Left lung (tissue), 10 donors: ENCODE measurements around the gene IZUMO1. TPM values are rescaled to one million over a fixed set of nuclear protein-coding genes. Genes with fewer than 3 reads are reported as not detected.

Source experiments
- ATAC-seq: fragments of 200-7000 bp; cut with Tn5 transposase; one replicate; pipeline ENCODE4 v1.9.1; 2020; ENCODE audit warnings: moderate library complexity
- DNase-seq, 4 donors: peaks; one replicate each; pipeline ENCODE4 v3.0.0-alpha.2; 2013 to 2020
- H3K27ac ChIP-seq, 2 donors: fragments of 200-600 bp; sonication (generic) in 1 of 2; one replicate each; pipeline versions ENCODE4 v1.5.0 to v1.8.0; 2020 to 2021
- H3K27me3 ChIP-seq, 2 donors: fragments of 200-600 bp; sonication (generic) in 1 of 2; one replicate each; pipeline versions ENCODE4 v1.5.0 to v1.8.0; 2020 to 2021
- H3K36me3 ChIP-seq, 2 donors: fragments of 200-600 bp; sonication (generic) in 1 of 2; one replicate each; pipeline versions ENCODE4 v1.5.0 to v1.8.0; 2020 to 2021
- H3K4me1 ChIP-seq, 2 donors: fragments of 200-600 bp; one replicate each; pipeline ENCODE4 v1.8.0; 2021
- H3K4me3 ChIP-seq, 2 donors: fragments of 200-600 bp; sonication (generic) in 1 of 2; one replicate each; pipeline versions ENCODE4 v1.5.0 to v1.8.0; 2020 to 2021; ENCODE audit warnings: mild to moderate bottlenecking in 1 of 2
- H3K9me3 ChIP-seq, 2 donors: fragments of 200-600 bp; sonication (generic) in 1 of 2; one replicate each; pipeline versions ENCODE4 v1.5.0 to v1.8.0; 2020 to 2021
- CTCF ChIP-seq, 2 donors: fragments of 200-600 bp; sonication (generic) in 1 of 2; IDR thresholded peaks; one replicate each; pipeline versions ENCODE4 v1.5.0 to v1.8.0; 2021; ENCODE audit warnings: antibody characterized with exemption in 2 of 2
- intact Hi-C, 2 donors: fragments of 100-400 bp; cut with DNase I; formaldehyde crosslinking; loops; one replicate each; pipeline versions ENCODE4 v1.11.2 to v1.14.2; 2022
- polyA plus RNA-seq, 6 donors: library from polyadenylated mRNA; unstranded; fragments of 120-200 nt; gene quantifications; one replicate each; pipeline ENCODE4 v1.2.1, GENCODE V29; 2013; ENCODE audit not compliant: insufficient read length in 6 of 6
- total RNA-seq, 2 donors: library from RNA; stranded (reverse); fragmentation: NEBNext Ultra II Directional; extraction: Animal tissue kit (Norgen Biotek cat#: 25700); gene quantifications; one replicate each; pipeline ENCODE4 v1.2.1, GENCODE V29; 2021
- donor health status: DM: no; HTN: yes; CAD: no.
- donor health status: DM: no; HTN: no; CAD: no.

IZUMO1 gene
- total and polyA plus RNA-seq, 8 donors: 0.96 to 3.6 (median 1.6) TPM

GRCh38 chr19:48739404-48740163 lies 7.1 kb downstream of the IZUMO1 start:
- H3K27ac ChIP-seq: peak overlapping the region; percentile 73 to 74
- H3K4me3 ChIP-seq: peak overlapping the region; percentile 41 to 56
- H3K4me1 ChIP-seq: peaks cover 4 to 17% of the 10 kb centered on the region in 2 donors
- ATAC-seq (no peak), DNase-seq (peak in 1 of 4 donors; percentile 58)
- TF ChIP-seq CTCF (IDR thresholded peaks at IDR 0.05): no peak
- H3K27me3 ChIP-seq: peaks cover 5 to 26% of the 10 kb centered on the region in 2 donors
- no peaks in the 10 kb centered on the region for H3K36me3 ChIP-seq
- intact Hi-C loops: no loop called here
- no peaks in the 10 kb centered on the region for H3K9me3 ChIP-seq

- TF ChIP-seq CTCF (IDR thresholded peaks at IDR 0.05): peak in 1 of 2 donors; percentile 8
- intact Hi-C loops: no loop called here
Observed at GRCh38 chr19:48738557-48739403, 7.9 kb downstream of the IZUMO1 start.

GRCh38 chr19:48737360-48737998 lies 9.2 kb downstream of the IZUMO1 start:
- Histone ChIP-seq H3K27ac (no peak overlapping the region), H3K9me3 (no peaks in the 10 kb centered on the region), H3K36me3 (no peaks in the 10 kb centered on the region), H3K4me1 (peaks cover 4 to 17% of the 10 kb centered on the region in 2 donors), H3K4me3 (no peak overlapping the region), H3K27me3 (peaks cover 5 to 26% of the 10 kb centered on the region in 2 donors)
- peak in 1 of 4 donors; percentile 47 for DNase-seq
- no peak for ATAC-seq
- no peak for TF ChIP-seq CTCF (IDR thresholded peaks at IDR 0.05)
- intact Hi-C loops: no loop called here

More at GRCh38 chr19:48738557-48739403, 7.9 kb downstream of the IZUMO1 start:
- peaks cover 4 to 17% of the 10 kb centered on the region in 2 donors for H3K4me1 ChIP-seq
- H3K4me3 ChIP-seq: peak overlapping the region; percentile 41 to 56
- ATAC-seq: peak; percentile 91
- peak; percentile 70 to 96 (median 92) for DNase-seq
- H3K9me3 ChIP-seq: no peaks in the 10 kb centered on the region
- peak overlapping the region; percentile 53 to 74 for H3K27ac ChIP-seq
- no peaks in the 10 kb centered on the region for H3K36me3 ChIP-seq
- peaks cover 5 to 26% of the 10 kb centered on the region in 2 donors for H3K27me3 ChIP-seq

- DNase-seq (peak in 1 of 4 donors; percentile 75), ATAC-seq (peak; percentile 39)
- Histone ChIP-seq H3K27me3 (peaks cover 5 to 13% of the 10 kb centered on the region in 2 donors), H3K36me3 (no peaks in the 10 kb centered on the region), H3K27ac (no peak overlapping the region), H3K9me3 (no peaks in the 10 kb centered on the region), H3K4me1 (peaks cover 4 to 14% of the 10 kb centered on the region in 2 donors), H3K4me3 (no peak overlapping the region)
- intact Hi-C loops: no loop called here
- no peak for TF ChIP-seq CTCF (IDR thresholded peaks at IDR 0.05)
Observed at GRCh38 chr19:48735031-48735615, 11.6 kb downstream of the IZUMO1 start.
